HFFc6 (cell line): Measurements from ENCODE around the gene GDAP1L1. TPM values are rescaled to one million over a fixed set of nuclear protein-coding genes. Genes with fewer than 3 reads are reported as not detected.

Experiments
- DNase-seq: peaks from one replicate; pipeline ENCODE4 v3.0.0-alpha.2; 2018
- H3K27ac Mint-ChIP-seq: 2 replicates; pipeline ENCODE4 v1.8.0; 2020; ENCODE audit warnings: mild to moderate bottlenecking, mixed read lengths
- H3K27me3 Mint-ChIP-seq: 2 replicates; pipeline ENCODE4 v1.8.0; 2021; ENCODE audit warnings: mild to moderate bottlenecking, moderate library complexity, mixed read lengths; ENCODE audit not compliant: insufficient read depth
- H3K36me3 Mint-ChIP-seq: 2 replicates; pipeline ENCODE4 v1.8.0; 2021; ENCODE audit warnings: low read depth, mixed read lengths
- H3K4me1 Mint-ChIP-seq: 2 replicates; pipeline ENCODE4 v1.8.0; 2020; ENCODE audit warnings: low read depth, mixed read lengths
- H3K4me3 Mint-ChIP-seq: 2 replicates; pipeline ENCODE4 v1.8.0; 2020; ENCODE audit warnings: mild to moderate bottlenecking, moderate library complexity, mixed read lengths
- H3K9me3 Mint-ChIP-seq: 2 replicates; pipeline ENCODE4 v1.8.0; 2020; ENCODE audit warnings: mild to moderate bottlenecking, mixed read lengths
- total RNA-seq, 6 experiments: library from RNA; stranded (reverse); fragmentation: NEBNext Ultra II Directional; extraction: Animal tissue kit (Norgen Biotek cat#: 25700); gene quantifications; 2 replicates in 1 of 6; 3 replicates in 5 of 6; pipeline ENCODE4 v1.2.3, GENCODE V29; 2021
- TF ChIP-seq, protein P1 (sequence below): fragments of 200-600 bp; sonication (generic); IDR thresholded peaks from 2 replicates; pipeline ENCODE4 v1.5.0; 2021; ENCODE audit warnings: antibody characterized with exemption, mild to moderate bottlenecking

GDAP1L1 gene
- total RNA-seq, 6 experiments from 2014 or later = not detected

DNA sequence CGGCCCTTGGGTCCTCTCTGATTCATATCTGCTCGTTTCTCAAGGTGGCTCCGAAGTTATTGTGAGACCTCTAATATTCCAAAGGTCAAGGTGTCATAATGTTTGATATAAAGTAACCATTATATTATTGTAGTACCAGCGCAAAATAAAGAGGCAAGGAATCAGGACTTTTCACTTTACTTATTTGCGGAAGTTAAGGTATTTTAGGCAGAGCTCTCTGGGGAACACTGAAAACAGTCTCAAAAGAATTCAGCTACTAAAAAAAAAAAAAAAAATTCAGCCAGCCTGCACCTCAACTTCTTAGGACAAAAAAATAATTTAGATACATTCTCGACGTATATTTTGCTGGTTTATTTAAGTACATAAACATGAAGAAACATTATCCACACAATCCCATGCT is 38.9 kb upstream of the GDAP1L1 start:
- peaks cover 5% of the 10 kb centered on the region for H3K27me3 Mint-ChIP-seq
- H3K4me1 Mint-ChIP-seq = peaks cover 75% of the 10 kb centered on the region
- H3K9me3 Mint-ChIP-seq = no peaks in the 10 kb centered on the region
- TF ChIP-seq, protein P1, sequence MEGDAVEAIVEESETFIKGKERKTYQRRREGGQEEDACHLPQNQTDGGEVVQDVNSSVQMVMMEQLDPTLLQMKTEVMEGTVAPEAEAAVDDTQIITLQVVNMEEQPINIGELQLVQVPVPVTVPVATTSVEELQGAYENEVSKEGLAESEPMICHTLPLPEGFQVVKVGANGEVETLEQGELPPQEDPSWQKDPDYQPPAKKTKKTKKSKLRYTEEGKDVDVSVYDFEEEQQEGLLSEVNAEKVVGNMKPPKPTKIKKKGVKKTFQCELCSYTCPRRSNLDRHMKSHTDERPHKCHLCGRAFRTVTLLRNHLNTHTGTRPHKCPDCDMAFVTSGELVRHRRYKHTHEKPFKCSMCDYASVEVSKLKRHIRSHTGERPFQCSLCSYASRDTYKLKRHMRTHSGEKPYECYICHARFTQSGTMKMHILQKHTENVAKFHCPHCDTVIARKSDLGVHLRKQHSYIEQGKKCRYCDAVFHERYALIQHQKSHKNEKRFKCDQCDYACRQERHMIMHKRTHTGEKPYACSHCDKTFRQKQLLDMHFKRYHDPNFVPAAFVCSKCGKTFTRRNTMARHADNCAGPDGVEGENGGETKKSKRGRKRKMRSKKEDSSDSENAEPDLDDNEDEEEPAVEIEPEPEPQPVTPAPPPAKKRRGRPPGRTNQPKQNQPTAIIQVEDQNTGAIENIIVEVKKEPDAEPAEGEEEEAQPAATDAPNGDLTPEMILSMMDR = no peak
- H3K4me3 Mint-ChIP-seq = peak overlapping the region; percentile 98
- peaks cover 43% of the 10 kb centered on the region for H3K36me3 Mint-ChIP-seq
- no peak for DNase-seq
- H3K27ac Mint-ChIP-seq = peak overlapping the region; percentile 96

DNA sequence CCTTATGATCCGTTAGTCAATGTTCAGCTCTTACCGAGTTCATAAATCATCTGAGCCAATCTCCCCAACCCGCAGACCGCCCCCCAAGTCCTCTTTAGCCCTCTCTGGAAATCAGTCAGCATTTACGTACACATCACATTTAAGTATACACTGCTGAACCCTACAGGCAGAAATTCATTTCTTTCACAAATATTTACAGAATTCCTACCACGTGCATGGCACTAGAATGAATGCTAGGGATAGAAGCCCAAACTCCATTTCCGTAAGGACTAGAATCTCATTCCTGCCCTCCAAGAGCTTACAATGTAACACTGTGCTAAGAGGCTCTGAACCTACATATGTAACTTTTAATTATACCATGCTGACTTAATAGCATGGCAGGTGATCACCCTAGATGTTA is 38.3 kb upstream of the GDAP1L1 start:
- Mint-ChIP-seq H3K36me3 (peaks cover 43% of the 10 kb centered on the region), H3K9me3 (no peaks in the 10 kb centered on the region), H3K27ac (peak overlapping the region; percentile 96), H3K27me3 (peaks cover 5% of the 10 kb centered on the region), H3K4me3 (peak overlapping the region; percentile 98), H3K4me1 (peaks cover 69% of the 10 kb centered on the region)
- peak; percentile 55 for DNase-seq
- TF ChIP-seq, protein P1 = peak; percentile 31

DNA sequence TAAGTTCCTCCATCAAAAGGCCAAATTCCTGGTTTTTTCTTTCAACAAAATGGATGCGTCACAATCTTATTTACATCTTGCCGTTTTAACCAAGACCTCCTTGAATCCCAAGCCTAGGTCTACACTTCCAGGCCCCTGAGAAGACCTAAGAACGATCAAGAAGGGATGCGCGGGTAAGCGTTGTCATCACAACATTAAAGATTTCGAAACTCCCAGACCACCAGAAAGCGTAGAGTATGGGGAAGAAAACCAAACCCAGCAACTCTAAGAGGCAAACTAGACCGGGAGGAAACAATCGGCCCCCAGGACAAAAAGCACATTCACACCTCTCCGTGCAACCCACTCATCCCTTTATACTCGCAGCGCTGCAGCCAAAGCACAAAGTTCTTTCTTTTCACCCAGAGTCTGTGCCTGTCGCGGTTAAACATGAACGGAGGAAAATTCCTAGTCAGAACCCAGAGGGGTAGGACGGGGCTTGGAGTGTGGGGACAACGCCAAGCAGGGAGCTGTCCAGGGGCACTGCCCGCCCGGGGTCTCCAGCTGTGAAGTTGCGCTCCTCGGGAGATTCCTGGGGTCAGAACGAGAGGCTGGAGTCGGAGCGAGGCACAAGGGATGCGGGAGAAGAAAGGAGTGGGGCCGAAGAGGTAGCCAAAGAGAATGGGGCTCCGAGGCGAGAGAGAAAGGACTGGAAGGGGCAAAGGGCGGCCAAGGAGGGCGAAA is 37.3 kb upstream of the GDAP1L1 start:
- H3K36me3 Mint-ChIP-seq = peaks cover 42% of the 10 kb centered on the region
- peaks cover 59% of the 10 kb centered on the region for H3K4me1 Mint-ChIP-seq
- H3K4me3 Mint-ChIP-seq = peak overlapping the region; percentile 98
- H3K9me3 Mint-ChIP-seq = no peaks in the 10 kb centered on the region
- TF ChIP-seq, protein P1 = no peak
- H3K27me3 Mint-ChIP-seq = peaks cover 5% of the 10 kb centered on the region
- DNase-seq = peak; percentile 5
- peak overlapping the region; percentile 96 for H3K27ac Mint-ChIP-seq

DNA sequence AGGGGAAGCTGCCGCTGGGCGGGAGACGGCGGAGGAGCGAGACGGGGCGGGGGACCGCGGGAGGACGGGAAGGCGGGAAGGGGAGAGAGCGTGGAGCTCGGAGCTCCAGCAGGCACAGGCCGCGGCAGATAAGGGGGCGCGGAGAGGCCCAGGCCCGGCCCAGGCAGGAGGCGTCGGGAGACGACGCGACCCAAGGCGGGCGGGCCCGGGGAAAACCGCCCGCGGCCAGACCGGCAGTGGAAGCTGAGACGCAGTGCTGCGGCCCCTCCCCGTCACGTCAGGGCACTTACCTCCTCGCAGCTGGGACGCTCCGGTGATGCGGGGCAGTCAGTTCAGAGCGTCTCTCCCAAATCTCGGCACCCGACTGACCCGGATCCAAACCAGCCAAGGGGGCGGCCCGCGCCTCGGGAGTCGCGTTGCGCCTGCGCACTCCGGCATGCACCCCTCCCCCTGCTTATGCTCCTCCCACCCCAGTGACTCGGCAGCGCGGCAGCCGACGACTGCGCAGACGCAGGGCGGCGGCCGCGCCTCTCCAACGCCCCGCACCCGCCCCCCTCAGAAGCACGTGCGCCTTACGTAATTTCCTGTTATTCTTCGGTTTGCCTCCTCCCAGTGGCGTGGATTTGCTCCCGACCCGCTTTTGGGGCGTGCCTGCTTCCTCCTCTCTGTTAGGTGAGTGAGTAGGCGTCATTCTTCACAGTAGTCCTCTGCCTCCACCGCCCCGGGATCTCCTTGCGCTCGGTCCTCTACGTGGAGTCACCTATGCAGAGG is 36.5 kb upstream of the GDAP1L1 start, which contains the start of gene OSER1:
Gene OSER1, minus strand, starts transcription at position 366 of the 771 bp plus-strand sequence. CDS start 3,814 bp downstream, outside the sequence.
- H3K27ac Mint-ChIP-seq = peak within 1 kb of the TSS; percentile 96
- peaks cover 57% of the 10 kb centered on the region for H3K4me1 Mint-ChIP-seq
- H3K4me3 Mint-ChIP-seq = peak within 1 kb of the TSS; percentile 98
- no peaks in the 10 kb centered on the region for H3K9me3 Mint-ChIP-seq
- DNase-seq = peak; percentile 97
- TF ChIP-seq, protein P1 = no peak; the same call in 1 of the 2 replicates
- peaks cover 5% of the 10 kb centered on the region for H3K27me3 Mint-ChIP-seq
- peaks cover 36% of the 10 kb centered on the region for H3K36me3 Mint-ChIP-seq

DNA sequence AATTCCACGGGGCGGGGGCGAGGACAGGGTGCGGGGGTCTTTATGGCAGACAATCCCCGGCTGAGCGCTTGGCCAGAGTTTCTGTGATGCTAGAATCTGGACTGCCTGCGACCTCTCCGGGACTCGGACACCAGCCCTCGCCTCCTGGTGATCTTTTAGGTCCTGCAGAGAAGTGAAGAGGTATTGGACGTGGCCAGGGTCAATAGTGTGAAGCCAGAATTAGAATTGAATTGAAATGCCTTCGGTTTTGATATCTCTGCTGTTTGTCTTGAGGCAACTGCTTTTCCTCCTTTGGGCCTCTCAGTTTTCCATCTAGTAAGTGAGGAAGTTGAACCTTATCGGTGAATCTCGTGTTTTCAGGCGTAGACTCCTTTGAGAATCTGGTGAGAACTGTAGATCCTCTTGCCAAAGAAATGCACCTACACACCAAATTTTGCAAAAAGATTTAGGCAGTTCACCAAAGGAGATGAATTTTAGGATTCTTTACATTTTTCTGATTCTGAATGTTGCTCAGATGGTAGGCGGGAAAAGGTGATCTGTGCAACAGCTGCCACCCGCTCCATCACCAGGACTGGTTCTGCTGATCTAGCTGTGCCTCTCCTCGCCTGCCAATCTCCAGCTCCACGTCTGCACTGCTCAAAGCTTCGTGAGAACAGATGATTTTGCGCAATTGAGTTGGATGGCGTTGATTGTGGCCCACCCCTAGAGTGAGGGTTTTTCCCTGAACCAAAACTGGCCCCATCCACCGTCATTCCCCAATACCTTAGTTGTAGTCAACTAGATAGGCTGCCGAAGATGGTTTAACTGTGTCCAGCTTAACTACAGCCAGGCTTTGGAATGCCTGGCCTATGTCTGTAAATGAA is 35.7 kb upstream of the GDAP1L1 start:
- peaks cover 30% of the 10 kb centered on the region for H3K36me3 Mint-ChIP-seq
- H3K27ac Mint-ChIP-seq = peak overlapping the region; percentile 96
- H3K4me1 Mint-ChIP-seq = peaks cover 50% of the 10 kb centered on the region
- H3K4me3 Mint-ChIP-seq = peak overlapping the region; percentile 98
- H3K27me3 Mint-ChIP-seq = peaks cover 5% of the 10 kb centered on the region
- H3K9me3 Mint-ChIP-seq = no peaks in the 10 kb centered on the region
- peak; percentile 28 for DNase-seq
- TF ChIP-seq, protein P1 = no peak
